Measurements from ENCODE around the gene PLCXD3.

DNA sequence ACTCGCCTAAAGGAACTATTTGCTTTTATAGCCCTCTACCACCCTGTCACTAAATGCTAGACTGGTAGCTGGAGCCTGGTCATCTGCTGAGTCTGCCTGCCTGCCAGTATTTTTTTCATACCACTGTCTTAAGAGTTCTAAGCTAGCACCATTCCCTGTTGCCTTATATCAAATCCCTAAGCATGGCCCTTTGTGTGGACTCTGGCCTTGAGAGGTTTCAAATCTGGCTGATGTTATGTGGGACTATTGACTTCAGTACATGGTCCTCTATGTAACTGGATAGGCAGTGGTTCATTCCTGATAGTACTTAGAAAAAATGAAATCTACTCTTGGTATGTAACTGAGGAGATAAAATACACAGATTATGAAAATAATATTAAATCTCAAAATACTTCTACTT lies 103.5 kb downstream of the PLCXD3 start:
- TF ChIP-seq, protein P1, sequence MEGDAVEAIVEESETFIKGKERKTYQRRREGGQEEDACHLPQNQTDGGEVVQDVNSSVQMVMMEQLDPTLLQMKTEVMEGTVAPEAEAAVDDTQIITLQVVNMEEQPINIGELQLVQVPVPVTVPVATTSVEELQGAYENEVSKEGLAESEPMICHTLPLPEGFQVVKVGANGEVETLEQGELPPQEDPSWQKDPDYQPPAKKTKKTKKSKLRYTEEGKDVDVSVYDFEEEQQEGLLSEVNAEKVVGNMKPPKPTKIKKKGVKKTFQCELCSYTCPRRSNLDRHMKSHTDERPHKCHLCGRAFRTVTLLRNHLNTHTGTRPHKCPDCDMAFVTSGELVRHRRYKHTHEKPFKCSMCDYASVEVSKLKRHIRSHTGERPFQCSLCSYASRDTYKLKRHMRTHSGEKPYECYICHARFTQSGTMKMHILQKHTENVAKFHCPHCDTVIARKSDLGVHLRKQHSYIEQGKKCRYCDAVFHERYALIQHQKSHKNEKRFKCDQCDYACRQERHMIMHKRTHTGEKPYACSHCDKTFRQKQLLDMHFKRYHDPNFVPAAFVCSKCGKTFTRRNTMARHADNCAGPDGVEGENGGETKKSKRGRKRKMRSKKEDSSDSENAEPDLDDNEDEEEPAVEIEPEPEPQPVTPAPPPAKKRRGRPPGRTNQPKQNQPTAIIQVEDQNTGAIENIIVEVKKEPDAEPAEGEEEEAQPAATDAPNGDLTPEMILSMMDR (IDR thresholded peaks at IDR 0.05; ENCODE audit: low read depth, low read length) = no peak
- TF ChIP-seq POLR2A (IDR thresholded peaks at IDR 0.05; ENCODE audit: extremely low read depth, insufficient read length) = no peak
- TF ChIP-seq, protein P2, sequence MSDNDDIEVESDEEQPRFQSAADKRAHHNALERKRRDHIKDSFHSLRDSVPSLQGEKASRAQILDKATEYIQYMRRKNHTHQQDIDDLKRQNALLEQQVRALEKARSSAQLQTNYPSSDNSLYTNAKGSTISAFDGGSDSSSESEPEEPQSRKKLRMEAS (IDR thresholded peaks at IDR 0.05; ENCODE audit: low read depth, low read length) = no peak
